Mononuclear cell (primary cell): Measurements from ENCODE around the gene UBE2A. TPM values are rescaled to one million over a fixed set of nuclear protein-coding genes. Genes with fewer than 3 reads are reported as not detected.

Experiments
- total RNA-seq: library from RNA; depleted of rRNA; stranded (reverse); fragments of >200 nt; gene quantifications from one replicate; pipeline ENCODE4 v1.2.3, GENCODE V29; 2012

UBE2A gene
- total RNA-seq, 1 donor: 40.2 TPM

Other genes starting within 250 kb of the UBE2A start
- gene SLC25A43, start 175.2 kb upstream of the UBE2A start, total RNA-seq: 3.0 TPM
- 177 TPM for gene SLC25A5, start 106.1 kb upstream of the UBE2A start, total RNA-seq
- 38.3 TPM for gene STEEP1, start 9.2 kb upstream of the UBE2A start, total RNA-seq
- gene NKRF, start 31.9 kb downstream of the UBE2A start, total RNA-seq: 11.8 TPM
- 141 TPM for gene SEPTIN6, start 118.6 kb downstream of the UBE2A start, total RNA-seq
- gene SOWAHD, start 184.0 kb downstream of the UBE2A start, total RNA-seq: 0.42 TPM
- 6,218 TPM for gene RPL39, start 217.1 kb downstream of the UBE2A start, total RNA-seq